ENCODE data around the gene PPP6R3. TPM values are rescaled to one million over a fixed set of nuclear protein-coding genes. Genes with fewer than 3 reads are reported as not detected.

The PPP6R3 gene
- total RNA-seq, 2 donors from 2014 or later, result 134 to 136 TPM

DNA sequence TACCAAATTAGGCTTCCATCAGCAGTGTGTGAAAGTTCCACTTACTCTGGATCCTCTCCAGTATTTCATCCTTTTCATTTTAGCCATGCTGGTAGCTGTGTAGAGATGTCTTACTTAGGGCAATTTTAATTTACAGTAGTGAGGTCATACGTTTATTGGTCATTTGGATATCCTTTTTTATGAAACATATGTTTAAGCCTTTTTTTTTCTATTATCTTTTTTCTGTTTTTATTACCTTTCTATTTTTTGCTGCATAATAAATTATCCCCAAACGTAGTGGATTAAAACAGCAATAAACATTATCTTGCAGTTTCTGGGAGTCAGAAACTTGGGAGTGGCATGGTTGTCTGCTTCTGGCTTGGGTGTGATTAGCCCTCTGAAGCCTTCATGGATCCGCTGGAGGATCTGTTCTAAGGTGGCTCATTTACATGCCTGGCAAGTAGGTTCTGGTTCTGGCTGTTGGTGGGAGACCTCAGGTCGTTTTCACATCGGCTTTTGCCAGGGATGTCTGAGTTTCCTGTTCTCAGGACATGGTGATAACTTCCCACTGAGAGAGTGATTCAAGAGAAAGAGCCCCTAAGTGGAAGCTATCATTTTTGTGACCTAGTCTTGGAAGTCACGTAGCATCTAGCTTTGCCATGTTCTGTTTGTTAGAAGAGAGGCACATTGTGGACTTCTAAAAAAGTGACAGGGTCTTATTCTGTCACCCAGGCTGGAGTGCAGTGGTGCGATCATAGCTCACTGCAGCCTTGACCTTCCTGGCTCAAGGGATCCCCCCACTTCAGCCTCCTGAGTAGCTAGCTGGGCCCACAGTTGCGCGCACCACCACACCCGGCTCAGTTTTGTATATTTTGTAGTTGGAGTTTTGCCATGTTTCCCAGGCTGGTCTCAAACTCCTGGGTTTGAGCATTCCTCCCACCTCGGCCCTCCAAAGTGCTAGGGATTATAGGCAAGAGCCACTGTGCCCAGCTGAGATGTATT lies 38.6 kb downstream of the PPP6R3 start:
- H3K9me3 ChIP-seq (ENCODE audit: control insufficient read depth, low read length, poor library complexity, severe bottlenecking), result no peaks in the 10 kb centered on the region
- ATAC-seq (no peak), DNase-seq (no peak)
- Mint-ChIP-seq H3K27me3 (no peaks in the 10 kb centered on the region), H3K4me3 (no peak overlapping the region), H3K27ac (peak overlapping the region; percentile 32), H3K4me1 (peaks cover 62% of the 10 kb centered on the region), H3K36me3 (ENCODE audit: low read depth) (peaks cover 4% of the 10 kb centered on the region)

DNA sequence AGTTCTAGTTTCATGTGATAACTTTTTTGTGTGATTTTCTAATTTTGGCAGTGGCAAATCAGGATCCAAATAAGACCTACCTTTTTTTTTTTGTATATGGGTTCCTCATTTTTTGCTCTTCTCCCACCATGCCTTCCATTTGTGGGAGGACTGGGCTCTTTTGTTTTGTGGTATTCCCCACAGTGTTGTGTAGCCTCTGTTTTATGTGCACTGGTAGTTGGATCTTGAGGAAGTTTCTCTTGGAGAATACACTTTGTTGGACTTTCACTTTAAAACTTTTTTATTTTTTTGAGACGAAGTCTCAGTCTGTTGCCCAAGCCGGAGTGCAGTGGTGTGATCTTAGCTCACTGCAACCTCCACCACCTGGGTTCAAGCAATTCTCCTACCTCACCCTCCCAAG lies 39.7 kb downstream of the PPP6R3 start:
- no peak for DNase-seq
- Mint-ChIP-seq H3K4me1 (peaks cover 68% of the 10 kb centered on the region), H3K27me3 (no peaks in the 10 kb centered on the region), H3K36me3 (ENCODE audit: low read depth) (peaks cover 4% of the 10 kb centered on the region), H3K4me3 (no peak overlapping the region), H3K27ac (peak overlapping the region; percentile 87)
- H3K9me3 ChIP-seq (ENCODE audit: control insufficient read depth, low read length, poor library complexity, severe bottlenecking), result no peaks in the 10 kb centered on the region
- no peak for ATAC-seq

GRCh38 chr11:68501813-68502212 lies 41.3 kb downstream of the PPP6R3 start:
- H3K36me3 Mint-ChIP-seq (ENCODE audit: low read depth), result peaks cover 4% of the 10 kb centered on the region
- no peaks in the 10 kb centered on the region for H3K27me3 Mint-ChIP-seq
- H3K9me3 ChIP-seq (ENCODE audit: control insufficient read depth, low read length, poor library complexity, severe bottlenecking), result no peaks in the 10 kb centered on the region
- DNase-seq, result no peak
- ATAC-seq, result no peak
- no peak overlapping the region for H3K4me3 Mint-ChIP-seq
- peaks cover 61% of the 10 kb centered on the region for H3K4me1 Mint-ChIP-seq
- H3K27ac Mint-ChIP-seq, result peak overlapping the region; percentile 70

GRCh38 chr11:68503251-68503687 lies 42.7 kb downstream of the PPP6R3 start:
- DNase-seq (no peak), ATAC-seq (no peak)
- Mint-ChIP-seq H3K4me1 (peaks cover 66% of the 10 kb centered on the region), H3K36me3 (ENCODE audit: low read depth) (peaks cover 4% of the 10 kb centered on the region), H3K27me3 (no peaks in the 10 kb centered on the region), H3K4me3 (peak overlapping the region; percentile 75), H3K27ac (peak overlapping the region; percentile 80)
- H3K9me3 ChIP-seq (ENCODE audit: control insufficient read depth, low read length, poor library complexity, severe bottlenecking), result no peaks in the 10 kb centered on the region

DNA sequence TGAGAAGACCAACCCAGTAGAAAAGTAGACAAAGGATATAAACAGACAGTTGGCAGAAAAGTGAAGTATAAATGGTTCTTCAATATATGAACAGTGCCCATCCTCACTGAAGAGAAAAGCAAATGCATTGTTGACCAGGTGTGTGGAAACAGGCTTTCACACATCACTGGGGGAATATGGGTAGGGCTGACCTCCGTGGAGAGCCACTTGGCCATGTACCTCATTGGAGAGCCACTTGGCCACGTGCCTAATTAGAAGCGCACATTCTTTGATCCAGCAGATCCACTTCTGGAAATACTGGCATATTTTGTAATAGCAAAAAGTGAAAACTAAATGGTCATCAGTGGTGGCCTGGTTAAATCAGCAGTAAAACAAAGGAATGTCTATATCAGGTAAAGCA lies 43.2 kb downstream of the PPP6R3 start:
- Mint-ChIP-seq H3K4me3 (no peak overlapping the region), H3K27me3 (no peaks in the 10 kb centered on the region), H3K27ac (peak overlapping the region; percentile 80), H3K36me3 (ENCODE audit: low read depth) (peaks cover 4% of the 10 kb centered on the region), H3K4me1 (peaks cover 65% of the 10 kb centered on the region)
- H3K9me3 ChIP-seq (ENCODE audit: control insufficient read depth, low read length, poor library complexity, severe bottlenecking), result no peaks in the 10 kb centered on the region
- no peak for DNase-seq
- ATAC-seq, result no peak

DNA sequence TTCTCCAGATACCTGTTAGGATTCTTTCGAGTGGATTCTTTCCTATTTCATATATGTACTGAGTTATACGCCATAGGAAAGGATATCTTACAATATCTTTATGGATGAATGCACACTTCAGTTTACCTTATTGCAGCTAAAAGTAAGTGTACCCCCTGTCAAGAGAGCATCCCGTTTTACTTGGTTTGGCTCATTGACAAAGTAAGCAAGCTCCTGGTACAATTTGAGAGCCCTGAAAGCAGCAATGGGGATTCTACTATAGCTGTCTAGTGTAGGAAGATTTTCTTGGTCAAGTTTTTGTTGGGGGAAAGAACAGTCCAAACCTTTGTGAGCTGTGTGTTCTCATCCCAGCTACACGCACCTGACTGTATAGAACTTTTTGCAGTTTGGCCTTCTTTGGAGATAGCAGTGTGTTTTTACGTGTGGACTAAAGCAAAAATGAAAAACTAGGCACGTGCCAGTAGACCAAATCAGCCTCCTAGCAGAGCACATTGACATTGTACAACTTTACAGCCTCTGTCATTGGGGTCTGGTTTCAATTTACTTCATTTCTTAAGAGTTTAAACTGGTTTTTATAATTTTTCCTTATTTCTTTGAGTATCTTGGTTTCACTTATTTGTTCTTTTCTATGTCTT lies 44.0 kb downstream of the PPP6R3 start:
- no peak overlapping the region for H3K4me3 Mint-ChIP-seq

GRCh38 chr11:68505596-68505995 lies 45.0 kb downstream of the PPP6R3 start:
- Mint-ChIP-seq H3K27me3 (no peaks in the 10 kb centered on the region), H3K36me3 (ENCODE audit: low read depth) (peaks cover 4% of the 10 kb centered on the region), H3K4me1 (peaks cover 61% of the 10 kb centered on the region), H3K4me3 (no peak overlapping the region), H3K27ac (no peak overlapping the region)
- no peak for ATAC-seq
- DNase-seq, result no peak
- no peaks in the 10 kb centered on the region for H3K9me3 ChIP-seq (ENCODE audit: control insufficient read depth, low read length, poor library complexity, severe bottlenecking)

More for the DNA sequence above, 44.0 kb downstream of the PPP6R3 start:
- Mint-ChIP-seq H3K27ac (peak overlapping the region; percentile 59), H3K27me3 (no peaks in the 10 kb centered on the region), H3K4me1 (peaks cover 65% of the 10 kb centered on the region), H3K36me3 (ENCODE audit: low read depth) (peaks cover 4% of the 10 kb centered on the region)
- H3K9me3 ChIP-seq (ENCODE audit: control insufficient read depth, low read length, poor library complexity, severe bottlenecking), result no peaks in the 10 kb centered on the region
- ATAC-seq (no peak), DNase-seq (no peak)

- H3K4me3 Mint-ChIP-seq, result no peak overlapping the region
- H3K27ac Mint-ChIP-seq, result peak overlapping the region; percentile 29
- peaks cover 60% of the 10 kb centered on the region for H3K4me1 Mint-ChIP-seq
- H3K27me3 Mint-ChIP-seq, result no peaks in the 10 kb centered on the region
- no peaks in the 10 kb centered on the region for H3K9me3 ChIP-seq (ENCODE audit: control insufficient read depth, low read length, poor library complexity, severe bottlenecking)
- H3K36me3 Mint-ChIP-seq (ENCODE audit: low read depth), result peaks cover 4% of the 10 kb centered on the region
- ATAC-seq (peak; percentile 50), DNase-seq (no peak)
Observed at GRCh38 chr11:68506908-68507307, 46.4 kb downstream of the PPP6R3 start.

DNA sequence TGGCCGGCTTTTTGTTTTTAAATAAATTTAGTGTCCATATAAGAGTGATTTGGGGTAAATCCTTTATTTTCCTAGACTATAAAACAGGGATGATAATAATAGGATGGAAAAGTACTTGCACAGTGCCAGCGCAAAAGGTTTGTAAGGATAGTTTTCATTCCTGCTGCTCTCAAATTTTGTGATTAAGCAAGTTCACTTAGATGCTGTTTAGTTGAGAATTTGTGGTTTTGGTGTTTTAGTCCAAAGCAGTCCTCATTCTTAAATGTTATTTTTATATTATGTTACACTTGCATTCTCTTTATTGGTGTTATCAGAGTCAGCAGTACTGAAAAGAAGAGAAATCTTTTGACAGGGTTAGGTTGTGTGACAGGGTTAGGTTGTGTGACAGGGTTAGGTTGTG lies 47.9 kb downstream of the PPP6R3 start:
- Mint-ChIP-seq H3K36me3 (ENCODE audit: low read depth) (peaks cover under 1% of the 10 kb centered on the region), H3K4me3 (no peak overlapping the region), H3K27ac (peak overlapping the region; percentile 43), H3K4me1 (peaks cover 53% of the 10 kb centered on the region), H3K27me3 (no peaks in the 10 kb centered on the region)
- no peak for DNase-seq
- no peak for ATAC-seq
- H3K9me3 ChIP-seq (ENCODE audit: control insufficient read depth, low read length, poor library complexity, severe bottlenecking), result no peaks in the 10 kb centered on the region

DNA sequence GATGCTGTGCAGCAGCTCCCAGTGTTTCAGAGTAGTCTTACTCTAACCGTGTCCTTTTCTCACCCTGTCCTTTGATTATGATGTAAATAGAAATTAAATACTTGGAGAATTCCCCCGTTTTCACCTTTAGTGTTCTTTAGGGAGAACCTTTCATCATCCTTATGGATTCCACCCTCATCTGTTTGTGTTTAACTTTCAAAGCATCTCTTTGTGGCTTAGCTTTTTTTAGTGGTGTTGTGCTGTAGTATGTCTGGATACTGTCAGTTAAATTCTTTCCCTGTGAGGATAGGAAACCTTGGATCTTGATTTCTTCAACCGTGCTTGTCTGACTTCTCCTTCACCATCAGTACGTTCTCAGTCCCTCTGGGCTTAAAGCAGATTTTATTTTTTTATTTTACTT lies 48.5 kb downstream of the PPP6R3 start:
- Mint-ChIP-seq H3K27ac (peak overlapping the region; percentile 43), H3K4me1 (peaks cover 48% of the 10 kb centered on the region), H3K36me3 (ENCODE audit: low read depth) (no peaks in the 10 kb centered on the region), H3K4me3 (no peak overlapping the region), H3K27me3 (no peaks in the 10 kb centered on the region)
- ATAC-seq (no peak), DNase-seq (no peak)
- H3K9me3 ChIP-seq (ENCODE audit: control insufficient read depth, low read length, poor library complexity, severe bottlenecking), result no peaks in the 10 kb centered on the region

DNA sequence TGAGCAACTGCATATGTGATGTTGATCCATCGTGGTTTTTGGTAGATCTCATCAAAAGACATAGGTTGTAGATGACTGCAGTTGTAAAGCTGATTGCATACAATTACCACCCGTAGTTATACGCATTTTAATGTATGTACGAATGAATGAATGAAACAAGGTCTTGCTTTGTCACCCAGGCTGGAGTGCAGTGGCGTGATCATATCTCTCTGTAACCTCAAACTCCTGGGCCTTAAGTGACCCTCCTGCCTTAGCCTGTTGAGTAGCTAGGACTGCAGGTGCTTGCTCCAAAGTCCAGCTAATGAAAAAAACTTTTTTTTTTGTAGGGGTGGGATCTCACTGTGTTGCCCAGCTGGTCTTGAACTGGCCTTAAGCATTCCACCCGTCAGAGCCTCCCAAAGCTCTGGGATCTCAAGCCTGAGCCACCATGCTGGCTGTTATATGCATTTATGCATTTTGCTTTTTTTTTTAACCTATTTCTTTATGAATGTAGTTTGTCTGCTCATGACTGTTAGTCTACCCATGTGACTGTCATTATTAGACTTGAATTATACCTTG lies 53.5 kb downstream of the PPP6R3 start:
- Mint-ChIP-seq H3K4me1 (peaks cover 39% of the 10 kb centered on the region), H3K27ac (no peak overlapping the region), H3K4me3 (peak overlapping the region; percentile 3), H3K27me3 (no peaks in the 10 kb centered on the region), H3K36me3 (ENCODE audit: low read depth) (no peaks in the 10 kb centered on the region)
- ATAC-seq (no peak), DNase-seq (no peak)
- no peaks in the 10 kb centered on the region for H3K9me3 ChIP-seq (ENCODE audit: control insufficient read depth, low read length, poor library complexity, severe bottlenecking)

DNA sequence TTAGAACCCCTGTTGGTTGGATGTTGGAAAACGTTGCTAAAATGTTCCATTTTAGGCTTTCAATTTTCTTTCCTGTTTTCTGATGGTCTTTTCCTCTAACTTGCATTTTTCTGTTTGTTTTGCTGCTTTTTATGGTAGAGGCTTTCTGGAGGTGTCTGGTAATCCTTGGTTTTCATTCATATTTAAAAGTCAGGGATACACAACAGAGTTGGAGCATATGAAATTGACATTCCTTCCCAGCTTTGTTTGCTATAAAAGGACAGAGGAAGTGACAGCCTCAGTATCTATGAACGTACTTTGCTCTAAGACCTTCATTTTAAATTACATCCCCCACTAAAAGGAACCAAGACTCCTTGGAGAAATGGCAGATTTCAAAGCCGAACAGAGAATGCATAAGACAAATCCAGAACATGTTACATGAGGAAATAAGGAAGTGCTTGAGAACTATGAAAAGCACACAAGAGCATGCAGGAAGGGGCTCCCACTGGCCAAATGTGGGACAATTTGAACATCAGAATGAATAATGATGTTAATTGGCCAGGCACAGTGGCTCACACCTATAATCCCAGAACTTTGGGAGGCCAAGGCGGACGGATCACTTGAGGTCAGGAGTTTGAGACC lies 56.7 kb downstream of the PPP6R3 start:
- no peaks in the 10 kb centered on the region for H3K9me3 ChIP-seq (ENCODE audit: control insufficient read depth, low read length, poor library complexity, severe bottlenecking)
- DNase-seq (no peak), ATAC-seq (no peak)
- Mint-ChIP-seq H3K27me3 (no peaks in the 10 kb centered on the region), H3K27ac (peak overlapping the region; percentile 67), H3K4me1 (peaks cover 40% of the 10 kb centered on the region), H3K4me3 (no peak overlapping the region), H3K36me3 (ENCODE audit: low read depth) (peaks cover 2% of the 10 kb centered on the region)

- Mint-ChIP-seq H3K4me3 (no peak overlapping the region), H3K36me3 (ENCODE audit: low read depth) (peaks cover 3% of the 10 kb centered on the region), H3K4me1 (peaks cover 41% of the 10 kb centered on the region), H3K27me3 (no peaks in the 10 kb centered on the region), H3K27ac (peak overlapping the region; percentile 67)
- ATAC-seq (no peak), DNase-seq (no peak)
- H3K9me3 ChIP-seq (ENCODE audit: control insufficient read depth, low read length, poor library complexity, severe bottlenecking), result no peaks in the 10 kb centered on the region
Observed at GRCh38 chr11:68518191-68518590, 57.6 kb downstream of the PPP6R3 start.
